HG03025 (cell line): ENCODE measurements around the gene PAPPA.

Experiments
- ATAC-seq: cut with Tn5 transposase; IDR thresholded peaks from one replicate; pipeline ENCODE4 v1.9.1; 2021; ENCODE audit warnings: mild to moderate bottlenecking, moderate library complexity; ENCODE audit not compliant: unreplicated experiment, low FRiP score

Gene PAPPA

DNA sequence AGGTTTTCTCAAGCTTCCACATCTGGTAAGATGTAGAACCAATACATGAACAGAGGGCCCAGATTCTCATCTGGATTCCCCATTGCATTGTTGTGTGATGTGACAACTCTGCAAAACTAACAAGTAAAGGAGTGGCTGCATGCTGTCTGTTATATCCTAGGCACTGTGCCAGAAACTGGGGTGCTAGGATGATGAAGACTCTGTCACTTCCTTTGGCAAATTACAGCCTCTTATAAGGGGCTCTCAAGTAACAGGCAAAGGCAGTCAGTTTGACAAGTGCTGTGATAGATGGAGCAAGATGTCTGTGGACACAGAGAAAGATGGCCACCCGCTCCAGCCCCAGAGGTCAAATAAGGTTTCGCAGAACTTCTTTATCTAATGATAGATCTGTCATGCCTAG lies 115.7 kb downstream of the PAPPA start:
- no peak for ATAC-seq

DNA sequence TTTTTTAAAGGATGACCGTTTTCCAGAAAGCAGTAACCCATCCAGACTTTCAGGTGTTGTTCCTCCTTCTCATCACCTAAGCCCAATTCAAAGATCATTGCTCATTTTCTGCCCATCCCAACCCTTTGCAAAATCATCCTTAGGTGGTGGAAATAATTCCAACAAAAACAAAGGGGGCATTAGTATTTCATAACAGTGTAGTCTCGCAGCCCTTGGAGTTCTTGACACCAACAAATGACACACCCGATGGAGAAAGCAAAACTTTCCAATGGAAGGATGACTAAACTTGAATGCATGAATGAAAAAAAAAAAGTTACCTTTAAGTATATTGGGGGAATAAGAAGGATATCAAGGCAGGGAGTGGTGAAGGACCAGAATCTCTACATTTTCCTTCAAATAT lies 117.0 kb downstream of the PAPPA start:
- ATAC-seq: no peak

GRCh38 chr9:116271340-116271739 lies 117.7 kb downstream of the PAPPA start:
- ATAC-seq: no peak

DNA sequence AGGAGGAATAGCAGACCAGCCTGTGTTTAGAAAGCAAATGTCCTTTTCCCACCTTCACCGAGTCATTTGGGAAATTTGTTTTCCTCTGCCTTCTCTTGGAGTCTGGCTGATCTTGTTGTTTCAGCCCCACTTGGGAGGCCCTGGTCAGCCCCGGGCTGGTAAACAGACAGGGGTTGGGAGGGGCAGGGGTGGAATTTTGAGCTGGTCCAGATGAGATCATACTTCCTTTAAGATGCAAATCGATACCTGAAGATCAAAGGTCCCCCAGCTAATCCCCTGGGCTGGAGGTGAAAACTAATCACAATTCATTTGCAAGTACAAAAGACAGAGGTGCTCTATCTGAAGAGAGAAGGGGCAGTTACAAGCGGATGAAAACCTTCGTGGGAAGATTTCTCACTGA lies 118.4 kb downstream of the PAPPA start:
- no peak for ATAC-seq

- no peak for ATAC-seq
These were observed 120.7 kb downstream of the PAPPA start for GRCh38 chr9:116274293-116274692.

DNA sequence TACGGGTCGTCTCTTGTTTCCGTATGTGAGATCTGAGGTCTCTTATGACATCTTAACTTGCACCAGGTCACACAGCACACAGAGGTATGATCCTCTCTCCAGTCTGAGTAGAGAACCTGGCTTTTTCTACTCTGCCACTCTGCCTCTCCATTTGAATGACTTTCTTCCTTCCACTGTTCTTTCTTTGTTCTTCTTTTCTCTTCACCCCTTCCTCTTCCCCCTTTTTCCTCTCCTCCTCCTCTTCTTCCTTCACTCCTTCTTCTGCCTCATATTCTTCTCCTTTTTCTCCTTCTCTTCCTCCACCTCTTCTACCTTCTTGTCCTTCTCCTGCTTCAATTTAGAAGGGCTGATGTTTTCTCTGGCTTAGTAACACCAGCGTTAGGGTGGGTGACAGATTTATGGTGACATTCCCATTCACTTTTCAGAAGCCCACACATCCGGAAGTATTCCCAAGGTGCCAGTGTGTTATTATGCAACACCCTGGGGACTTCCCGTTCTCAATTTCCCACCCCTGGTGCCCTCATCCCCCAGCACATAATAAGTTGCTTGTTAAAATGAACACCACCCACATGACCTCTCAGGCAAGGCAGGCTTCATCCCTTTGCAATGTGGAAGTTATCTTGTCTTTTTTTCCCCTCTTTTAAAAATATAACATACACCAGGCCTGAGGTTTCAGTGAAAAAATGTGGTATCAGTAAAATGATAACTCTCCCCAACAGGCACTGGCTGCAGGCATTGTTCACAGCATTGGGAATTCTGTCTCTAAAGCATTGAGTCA lies 122.0 kb downstream of the PAPPA start:
- ATAC-seq: no peak

DNA sequence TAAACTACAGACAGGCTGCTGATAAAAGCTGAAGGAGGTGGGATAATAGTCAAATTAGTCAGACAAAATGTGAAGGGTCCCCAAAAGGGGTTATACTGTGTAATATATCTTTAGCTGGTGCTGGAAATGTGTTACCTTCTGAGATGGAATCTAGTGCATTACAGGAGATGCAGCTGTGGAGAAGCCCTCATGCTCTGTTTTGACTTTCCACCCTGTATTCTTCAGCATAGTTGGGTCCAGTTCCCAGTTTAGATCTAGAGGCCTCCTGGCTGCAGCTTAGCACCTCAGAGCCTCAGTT lies 122.6 kb downstream of the PAPPA start:
- no peak for ATAC-seq

- no peak for ATAC-seq
These were observed 123.1 kb downstream of the PAPPA start for GRCh38 chr9:116276651-116277121.

DNA sequence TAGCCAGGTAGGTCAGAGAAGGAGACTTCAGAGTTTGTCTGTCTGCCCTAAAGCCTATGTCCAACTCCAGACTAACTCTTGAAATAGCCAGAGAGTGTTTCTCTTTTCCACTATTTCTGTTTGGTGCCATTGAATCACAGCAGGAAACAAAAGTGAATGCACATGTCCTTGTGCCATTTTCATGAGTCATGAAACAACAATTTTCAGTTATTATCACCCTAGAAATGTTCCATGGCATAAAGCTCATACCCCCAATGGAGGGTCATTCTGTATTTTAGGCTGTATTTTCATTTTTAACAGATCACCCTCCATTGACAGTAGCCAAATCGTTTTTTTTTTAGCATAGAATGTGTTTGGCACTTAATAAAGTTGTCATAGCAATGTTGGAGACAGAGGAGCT lies 124.7 kb downstream of the PAPPA start:
- ATAC-seq: no peak

DNA sequence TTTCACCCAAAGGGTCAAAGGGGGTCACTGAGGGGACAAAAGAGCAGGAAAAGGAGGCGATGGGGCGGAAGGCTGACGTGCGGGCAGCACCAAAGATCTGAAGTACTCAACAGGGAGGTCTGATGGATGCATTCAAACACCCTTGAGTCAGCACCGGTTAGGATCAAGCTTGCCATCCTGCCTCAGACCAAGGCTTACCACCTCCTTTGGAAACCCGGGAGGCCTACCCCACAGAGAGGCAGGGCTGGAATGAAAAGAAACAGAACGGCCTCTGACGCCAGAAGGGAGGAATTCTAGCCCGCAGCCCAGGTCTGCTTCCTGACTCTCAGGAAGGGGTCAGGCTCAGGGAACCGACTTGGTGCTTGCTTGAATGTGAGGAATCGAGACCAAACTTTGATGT lies 125.6 kb downstream of the PAPPA start:
- ATAC-seq: no peak

- ATAC-seq: no peak
These were observed 126.9 kb downstream of the PAPPA start for GRCh38 chr9:116280529-116280928.

- ATAC-seq: no peak
These were observed 129.0 kb downstream of the PAPPA start for GRCh38 chr9:116282597-116282996.

DNA sequence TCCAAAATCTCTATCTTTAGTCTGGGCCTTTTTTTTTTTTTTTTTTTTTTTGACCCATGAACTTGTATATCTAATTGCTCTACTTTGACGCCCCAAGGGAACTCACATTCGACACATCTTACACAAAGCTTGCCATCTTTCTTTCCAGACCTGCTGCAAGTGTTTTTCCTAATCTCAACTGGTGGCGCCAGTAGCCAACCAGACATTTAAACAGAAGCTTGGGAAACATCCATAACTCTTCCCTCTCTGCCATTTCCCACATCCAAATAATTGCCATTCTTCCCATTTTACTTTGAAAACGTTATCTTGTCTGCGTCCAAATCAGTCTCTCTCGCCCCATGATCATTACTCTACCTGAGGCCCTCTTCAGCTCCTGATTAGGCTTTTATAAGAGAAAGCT lies 130.9 kb downstream of the PAPPA start:
- ATAC-seq: no peak

DNA sequence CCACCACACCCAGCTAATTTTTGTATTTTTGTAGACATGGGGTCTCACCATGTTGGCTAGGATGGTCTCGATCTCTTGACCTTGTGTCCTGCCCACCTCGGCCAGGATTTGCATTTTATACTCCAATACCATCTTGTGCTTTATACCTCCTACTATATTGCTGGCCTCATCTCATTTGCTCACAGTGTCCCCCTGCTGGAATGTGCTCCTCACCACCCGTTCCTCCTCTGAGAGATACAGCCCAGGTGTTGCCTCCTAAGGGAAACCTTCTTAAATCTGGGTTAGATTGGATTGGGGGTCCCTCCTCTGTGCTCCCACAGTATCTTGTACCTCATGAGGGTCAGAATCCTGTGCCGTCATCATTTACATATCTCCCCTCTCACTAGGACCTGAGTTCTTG lies 131.7 kb downstream of the PAPPA start:
- ATAC-seq: no peak

DNA sequence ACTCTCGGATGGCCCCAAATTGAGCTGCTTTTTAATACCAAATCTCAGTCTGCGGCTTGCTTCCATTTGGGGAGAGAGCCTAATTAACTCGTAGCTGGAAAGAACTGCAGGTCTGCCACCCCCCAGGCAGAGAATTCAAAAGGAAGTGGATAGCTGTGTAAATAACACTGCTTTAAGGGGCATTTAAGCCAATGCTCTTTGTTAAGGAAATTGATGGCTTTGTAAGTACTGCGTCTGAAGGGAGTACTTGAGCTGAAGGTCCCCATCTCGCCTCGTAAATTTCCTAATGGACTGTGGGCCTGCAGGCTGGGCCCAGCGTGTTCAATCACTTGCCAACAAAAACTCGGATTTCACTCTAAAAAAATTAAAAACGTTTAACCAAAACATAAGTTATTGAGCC lies 132.7 kb downstream of the PAPPA start:
- ATAC-seq: no peak

DNA sequence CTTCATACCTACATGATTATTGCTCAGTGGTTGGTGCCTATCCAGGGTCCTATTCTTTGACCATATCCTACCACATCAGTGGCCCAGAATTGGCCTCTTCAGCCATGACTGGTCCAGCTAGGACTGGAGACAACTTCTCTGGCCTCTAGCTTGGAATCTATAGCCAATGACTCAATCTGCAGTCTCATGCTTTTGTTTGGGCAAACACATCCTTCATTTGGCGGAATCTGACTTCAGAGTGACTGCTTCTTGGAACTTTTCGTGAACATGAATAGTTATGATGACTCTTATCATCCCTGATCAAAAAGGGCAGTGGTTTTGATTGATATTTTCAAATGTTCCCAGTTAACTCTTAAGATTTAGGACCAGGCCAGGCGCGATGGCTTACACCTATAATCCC lies 134.1 kb downstream of the PAPPA start:
- ATAC-seq: no peak

GRCh38 chr9:116288658-116289057 lies 135.1 kb downstream of the PAPPA start:
- no peak for ATAC-seq

- ATAC-seq: no peak
These were observed 143.8 kb downstream of the PAPPA start for GRCh38 chr9:116297346-116297745.

DNA sequence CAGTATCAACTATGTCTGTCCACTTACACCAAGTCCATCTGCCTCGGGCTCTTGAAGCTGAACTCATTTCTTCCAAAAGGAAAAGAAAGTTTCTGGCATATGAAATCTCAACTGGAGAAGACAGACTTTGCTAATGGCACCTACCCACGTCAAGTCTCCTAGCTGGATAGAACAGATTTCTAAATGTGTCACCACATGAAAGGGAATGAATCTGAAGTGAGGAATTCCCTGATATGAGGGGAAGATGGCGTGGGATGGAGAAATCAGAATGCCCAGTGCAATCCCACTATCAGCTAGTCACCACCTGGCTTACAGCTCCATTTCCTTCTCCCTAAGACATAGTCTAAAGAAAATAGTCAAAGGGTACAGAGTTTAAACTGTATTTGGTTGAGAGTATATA lies 144.7 kb downstream of the PAPPA start:
- no peak for ATAC-seq

GRCh38 chr9:116298878-116299391 lies 145.3 kb downstream of the PAPPA start:
- ATAC-seq: no peak

DNA sequence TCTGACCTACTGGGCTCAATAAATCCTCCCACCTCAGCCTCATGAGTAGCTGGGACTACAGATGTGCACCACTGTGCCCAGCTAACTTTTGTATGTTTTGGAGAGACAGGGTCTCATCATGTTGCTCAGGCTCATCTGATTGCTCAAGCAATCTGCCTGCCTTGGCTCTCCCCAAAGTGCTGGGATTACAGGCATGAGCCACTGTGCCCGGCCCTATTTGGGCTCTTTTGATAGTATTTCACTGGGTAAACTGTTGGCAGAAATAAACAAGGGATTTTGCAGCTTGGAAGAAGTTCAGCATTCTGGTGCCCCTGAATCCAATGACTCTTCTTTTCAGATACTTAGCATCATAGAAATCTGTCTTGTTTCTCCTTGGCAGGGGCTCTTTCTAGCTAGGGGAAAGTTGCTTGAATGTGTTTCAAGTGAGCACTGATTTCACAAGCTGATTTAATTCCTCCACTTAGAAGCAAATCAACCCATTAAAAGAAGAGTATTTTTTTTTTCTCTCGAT lies 146.8 kb downstream of the PAPPA start:
- no peak for ATAC-seq

DNA sequence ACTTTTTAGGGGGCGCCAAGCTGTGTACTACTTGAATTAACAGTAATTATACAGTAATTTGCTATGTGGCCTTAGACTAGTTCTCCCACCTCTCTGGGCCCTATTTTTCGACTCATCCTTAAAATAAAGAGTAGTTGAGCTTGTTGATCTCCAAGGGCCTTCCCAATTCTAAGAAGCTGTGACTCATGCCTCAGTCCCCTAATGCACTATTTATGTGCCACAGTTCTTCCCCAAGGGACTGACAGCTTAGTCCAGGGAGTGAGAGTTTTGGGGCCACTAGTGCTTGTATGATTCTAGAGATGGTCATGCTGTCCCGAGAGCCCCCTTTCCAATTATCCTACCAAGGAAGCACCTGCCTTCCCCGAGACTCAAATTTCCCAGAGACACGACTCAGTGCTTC lies 149.7 kb downstream of the PAPPA start:
- no peak for ATAC-seq
